SU-DHL-6 (cell line): ENCODE measurements around the gene MASP2.

Experiments
- H2AFZ ChIP-seq: fragments of 200-600 bp; sonication (generic); 2 replicates; pipeline ENCODE4 v1.6.1; 2014; ENCODE audit warnings: low read depth, mild to moderate bottlenecking, moderate library complexity, mixed read lengths, antibody characterized with exemption, low read length; ENCODE audit not compliant: severe bottlenecking
- H3F3A ChIP-seq: fragments of 200-600 bp; shearing (Covaris generic); 2 replicates; pipeline ENCODE4 v1.6.0; 2016; ENCODE audit warnings: antibody characterized with exemption, mild to moderate bottlenecking; ENCODE audit not compliant: insufficient read depth
- H3K27ac ChIP-seq: fragments of 200-600 bp; sonication (generic); 2 replicates; pipeline ENCODE4 v1.5.1; 2016; ENCODE audit warnings: low read depth, mild to moderate bottlenecking, low read length, moderate library complexity, mixed read lengths
- H3K27me3 ChIP-seq: fragments of 200-600 bp; sonication (generic), shearing (Covaris generic); 2 replicates; pipeline ENCODE4 v1.6.0; 2014; ENCODE audit warnings: mild to moderate bottlenecking, low read length
- H3K36me3 ChIP-seq: fragments of 200-600 bp; sonication (generic); 2 replicates; pipeline ENCODE4 v1.6.1; 2014; ENCODE audit warnings: mild to moderate bottlenecking, low read length, mixed read lengths
- H3K4me2 ChIP-seq: fragments of 300-600, 200-600 bp; shearing (Covaris generic), sonication (generic); 2 replicates; pipeline ENCODE4 v1.6.0; 2014; ENCODE audit warnings: low read length, low read depth, mild to moderate bottlenecking; ENCODE audit not compliant: poor library complexity, severe bottlenecking
- H3K4me3 ChIP-seq: fragments of 200-600 bp; sonication (generic); 2 replicates; pipeline ENCODE4 v1.5.1; 2014; ENCODE audit warnings: antibody characterized with exemption, low read length, mild to moderate bottlenecking, mixed read lengths; ENCODE audit not compliant: insufficient read depth, poor library complexity, severe bottlenecking
- H3K79me2 ChIP-seq: fragments of 200-600 bp; sonication (generic); 2 replicates; pipeline ENCODE4 v1.6.1; 2014; ENCODE audit warnings: mild to moderate bottlenecking, low read length, moderate library complexity; ENCODE audit not compliant: insufficient read depth
- H3K9ac ChIP-seq: fragments of 200-600 bp; sonication (generic); 2 replicates; pipeline ENCODE4 v1.7.0; 2014; ENCODE audit warnings: mild to moderate bottlenecking, low read length
- H3K9me2 ChIP-seq: fragments of 200-600 bp; sonication (generic); replicated peaks from 2 replicates; pipeline ENCODE4 v1.6.1; 2014; ENCODE audit warnings: low read length; ENCODE audit not compliant: insufficient read depth
- H3K9me3 ChIP-seq: fragments of 200-600 bp; sonication (generic); 2 replicates; pipeline ENCODE4 v1.6.1; 2014; ENCODE audit warnings: low read length, mixed read lengths; ENCODE audit not compliant: insufficient read depth
- H4K20me1 ChIP-seq: fragments of 200-600 bp; sonication (generic); 2 replicates; pipeline ENCODE4 v1.6.1; 2014; ENCODE audit warnings: low read depth, mild to moderate bottlenecking, antibody characterized with exemption, low read length, moderate library complexity, mixed read lengths
- EZH2phosphoT487 ChIP-seq: fragments of 200-600 bp; sonication (generic), shearing (Covaris generic); conservative IDR thresholded peaks from 2 replicates; pipeline ENCODE4 v1.6.1; 2018; ENCODE audit warnings: mild to moderate bottlenecking, antibody characterized with exemption, low read length, moderate library complexity, mixed read lengths
- TF ChIP-seq, protein P1 (sequence below): fragments of 200-600 bp; sonication (generic); IDR thresholded peaks from one replicate; pipeline ENCODE4 v1.5.1; 2017; ENCODE audit warnings: antibody characterized with exemption, mild to moderate bottlenecking, low read length, moderate library complexity; ENCODE audit not compliant: insufficient read depth, poor library complexity, severe bottlenecking

The MASP2 gene

DNA sequence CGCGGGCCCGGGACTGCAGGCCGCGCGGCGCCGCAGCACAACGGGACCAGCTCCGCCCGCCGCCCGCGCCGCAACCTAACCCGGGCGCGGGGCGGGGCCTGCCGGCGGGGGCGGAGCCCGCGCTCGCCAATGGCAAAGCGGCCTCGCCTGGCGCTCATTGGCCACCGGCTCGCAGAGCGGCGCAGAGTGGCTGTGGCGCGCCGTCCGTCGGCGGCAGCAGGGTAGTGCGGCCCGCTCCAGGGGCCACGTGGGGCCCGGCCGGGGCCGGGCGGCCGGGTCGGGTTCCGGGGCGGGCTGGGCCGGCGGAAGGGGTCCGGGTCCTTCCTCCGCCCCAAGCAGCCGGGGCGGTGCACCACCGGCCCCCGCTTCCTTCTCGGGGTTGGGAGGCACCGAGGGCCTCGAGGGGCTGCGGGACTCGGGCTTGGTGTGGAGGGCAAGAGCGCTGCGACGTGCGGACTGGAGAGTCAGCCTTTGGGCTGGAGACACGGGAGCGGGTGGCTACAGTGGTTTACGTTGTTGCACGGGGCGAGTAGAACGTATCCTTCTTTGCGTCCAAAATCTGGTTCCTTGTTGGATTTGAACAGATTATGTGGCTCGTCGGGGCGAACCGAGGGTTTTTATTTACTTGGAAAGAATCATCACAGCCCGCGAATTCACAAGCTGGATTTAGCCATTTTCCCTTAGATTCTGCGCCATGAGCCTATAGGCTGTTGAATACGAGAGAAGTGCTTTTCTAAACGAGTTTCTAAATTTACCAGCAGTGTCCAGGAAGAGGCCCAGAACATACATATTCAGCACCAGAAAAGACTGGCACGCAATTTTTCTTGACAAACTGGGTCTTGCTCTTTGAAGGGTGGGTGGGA lies 13.2 kb upstream of the MASP2 start, which contains the start of gene SRM:
Gene SRM (minus strand): TSS at position 51 of the 863 bp plus-strand sequence. CDS start 75 bp downstream, outside the sequence.
- H3K9ac ChIP-seq = peak within 1 kb of the TSS; percentile 95
- TF ChIP-seq, protein P1, sequence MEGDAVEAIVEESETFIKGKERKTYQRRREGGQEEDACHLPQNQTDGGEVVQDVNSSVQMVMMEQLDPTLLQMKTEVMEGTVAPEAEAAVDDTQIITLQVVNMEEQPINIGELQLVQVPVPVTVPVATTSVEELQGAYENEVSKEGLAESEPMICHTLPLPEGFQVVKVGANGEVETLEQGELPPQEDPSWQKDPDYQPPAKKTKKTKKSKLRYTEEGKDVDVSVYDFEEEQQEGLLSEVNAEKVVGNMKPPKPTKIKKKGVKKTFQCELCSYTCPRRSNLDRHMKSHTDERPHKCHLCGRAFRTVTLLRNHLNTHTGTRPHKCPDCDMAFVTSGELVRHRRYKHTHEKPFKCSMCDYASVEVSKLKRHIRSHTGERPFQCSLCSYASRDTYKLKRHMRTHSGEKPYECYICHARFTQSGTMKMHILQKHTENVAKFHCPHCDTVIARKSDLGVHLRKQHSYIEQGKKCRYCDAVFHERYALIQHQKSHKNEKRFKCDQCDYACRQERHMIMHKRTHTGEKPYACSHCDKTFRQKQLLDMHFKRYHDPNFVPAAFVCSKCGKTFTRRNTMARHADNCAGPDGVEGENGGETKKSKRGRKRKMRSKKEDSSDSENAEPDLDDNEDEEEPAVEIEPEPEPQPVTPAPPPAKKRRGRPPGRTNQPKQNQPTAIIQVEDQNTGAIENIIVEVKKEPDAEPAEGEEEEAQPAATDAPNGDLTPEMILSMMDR = no peak
- no peak for TF ChIP-seq EZH2phosphoT487
- H3K27me3 ChIP-seq = no peaks in the 10 kb centered on the region
- peak within 1 kb of the TSS; percentile 52 for H3K27ac ChIP-seq
- H3K4me3 ChIP-seq = peak within 1 kb of the TSS; percentile 98
- no peaks in the 10 kb centered on the region for H3K9me3 ChIP-seq
- peak within 1 kb of the TSS; percentile 89 for H3K4me2 ChIP-seq
- peaks cover 27% of the 10 kb centered on the region for H3K79me2 ChIP-seq
- H3K36me3 ChIP-seq = peaks cover 8% of the 10 kb centered on the region; the same call in 1 of the 2 replicates
- no peaks in the 10 kb centered on the region for H3K9me2 ChIP-seq
- H2AFZ ChIP-seq = peak within 1 kb of the TSS; percentile 71
- no peaks in the 10 kb centered on the region for H4K20me1 ChIP-seq
- peaks cover 13% of the 10 kb centered on the region for H3F3A ChIP-seq

DNA sequence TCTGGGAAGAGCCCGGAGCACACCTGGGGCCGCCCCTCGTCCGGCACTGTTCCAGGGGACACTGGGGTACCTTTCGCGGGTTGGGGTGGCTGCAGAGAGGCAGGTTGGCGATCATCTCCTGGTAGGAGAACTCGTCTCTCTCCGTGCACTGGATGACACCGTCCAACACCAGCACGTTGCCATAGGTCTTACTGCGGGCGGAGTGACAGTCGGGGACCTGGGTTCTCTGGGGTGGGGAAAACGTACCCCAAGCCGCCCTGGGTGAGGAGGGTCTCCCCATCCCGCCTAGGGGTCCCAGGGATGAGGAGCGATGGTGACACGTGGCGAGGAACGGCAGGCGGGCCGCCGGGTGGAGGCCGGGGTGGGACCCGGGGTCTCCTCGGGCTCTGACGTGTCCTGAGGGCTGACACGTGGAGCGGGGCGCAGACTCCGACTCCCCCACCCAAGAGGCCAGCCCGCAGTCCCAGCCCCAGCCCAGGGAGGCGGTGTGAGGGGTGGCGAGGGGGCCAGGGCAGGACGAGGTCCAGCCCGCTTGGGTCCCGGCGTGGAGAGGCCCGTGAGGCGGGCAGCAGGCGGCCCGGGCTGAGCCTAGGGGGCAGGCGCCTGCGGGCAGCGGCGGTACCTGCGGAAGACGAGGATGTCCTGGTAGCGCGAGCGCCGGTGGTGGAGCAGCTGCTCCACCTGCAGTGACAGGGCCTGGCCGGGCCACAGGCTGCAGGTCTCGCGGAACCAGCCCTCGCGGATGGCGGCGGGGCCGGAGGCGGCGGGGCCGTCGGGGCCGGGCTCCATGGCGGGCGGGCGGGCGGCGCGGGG lies 12.3 kb upstream of the MASP2 start:
- Histone ChIP-seq H3K4me2 (peak overlapping the region; percentile 56), H3K9me3 (no peaks in the 10 kb centered on the region), H4K20me1 (no peaks in the 10 kb centered on the region)

DNA sequence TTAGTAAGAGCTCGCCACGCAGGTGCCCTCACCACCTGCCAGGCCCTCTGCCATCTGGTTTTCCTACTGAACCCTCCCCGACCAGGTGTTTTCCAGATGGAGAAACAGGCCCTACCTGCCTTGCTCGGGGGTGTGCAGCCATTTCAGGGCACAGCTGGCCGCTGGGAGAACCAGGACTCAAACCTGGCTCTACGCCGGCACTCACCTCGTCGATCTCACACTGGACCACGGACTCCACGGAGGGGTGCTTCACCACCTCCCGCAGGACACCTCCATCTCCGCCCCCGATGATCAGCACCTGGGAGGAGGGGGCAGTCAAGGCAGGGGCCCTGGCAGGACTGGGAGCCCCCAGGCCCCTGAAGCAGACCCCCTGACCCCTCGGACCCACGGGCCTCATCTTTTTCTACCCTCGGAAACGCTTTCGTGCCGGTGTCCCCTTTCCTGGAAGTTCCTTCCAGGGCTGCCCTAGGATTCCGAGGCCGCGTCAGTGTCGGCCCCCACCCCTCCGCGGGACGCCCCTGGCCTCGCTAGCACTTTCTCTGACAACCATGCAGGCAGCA lies 11.6 kb upstream of the MASP2 start:
- Histone ChIP-seq H3K9me3 (no peaks in the 10 kb centered on the region), H2AFZ (no peak overlapping the region), H3F3A (peaks cover 14% of the 10 kb centered on the region), H3K9me2 (no peaks in the 10 kb centered on the region), H3K4me2 (peak overlapping the region; percentile 56), H3K4me3 (peak overlapping the region; percentile 98), H3K27me3 (no peaks in the 10 kb centered on the region), H3K36me3 (0 out of 2 replicates have a peak, but pooled peaks cover 4% of the 10 kb centered on the region), H3K79me2 (peaks cover 27% of the 10 kb centered on the region), H3K27ac (no peak overlapping the region), H4K20me1 (no peaks in the 10 kb centered on the region), H3K9ac (peak overlapping the region; percentile 95)
- TF ChIP-seq, protein P1 = no peak
- TF ChIP-seq EZH2phosphoT487 = no peak

More for the DNA sequence above, 12.3 kb upstream of the MASP2 start:
- H3K9me2 ChIP-seq = no peaks in the 10 kb centered on the region
- no peaks in the 10 kb centered on the region for H3K27me3 ChIP-seq
- H3F3A ChIP-seq = peaks cover 13% of the 10 kb centered on the region
- 0 out of 2 replicates have a peak, but pooled peaks cover 4% of the 10 kb centered on the region for H3K36me3 ChIP-seq
- H3K4me3 ChIP-seq = peak overlapping the region; percentile 98
- H3K9ac ChIP-seq = peak overlapping the region; percentile 95
- peak overlapping the region; percentile 52 for H3K27ac ChIP-seq
- TF ChIP-seq, protein P1 = no peak
- TF ChIP-seq EZH2phosphoT487 = no peak
- peaks cover 27% of the 10 kb centered on the region for H3K79me2 ChIP-seq
- H2AFZ ChIP-seq = peak overlapping the region; percentile 21
